Smooth muscle cell (in vitro differentiated cells): ENCODE measurements around the gene ZNF14. TPM values are rescaled to one million over a fixed set of nuclear protein-coding genes. Genes with fewer than 3 reads are reported as not detected.

Experiments
- DNase-seq: peaks from one replicate; lab custom pipeline; 2025; ENCODE audit not compliant: unreplicated experiment; lab: John Stamatoyannopoulos, UW
- H2AFZ ChIP-seq: fragments of 200-600 bp; sonication (generic); 2 replicates; pipeline ENCODE4 v1.6.0; 2016; ENCODE audit warnings: antibody characterized with exemption, low read depth, mild to moderate bottlenecking
- H3F3A ChIP-seq: fragments of 200-600 bp; sonication (generic); 2 replicates; pipeline ENCODE4 v1.6.0; 2017; ENCODE audit warnings: antibody characterized with exemption, low read depth
- H3K27ac ChIP-seq: fragments of 200-600 bp; sonication (generic); 2 replicates; pipeline ENCODE4 v1.5.1; 2016; ENCODE audit warnings: low read depth, mild to moderate bottlenecking
- H3K27me3 ChIP-seq: fragments of 200-600 bp; sonication (generic); 2 replicates; pipeline ENCODE4 v1.6.1; 2016; ENCODE audit warnings: low read depth, mild to moderate bottlenecking
- H3K36me3 ChIP-seq: fragments of 200-600 bp; sonication (generic); 2 replicates; pipeline ENCODE4 v1.5.1; 2016; ENCODE audit warnings: low read depth
- H3K4me1 ChIP-seq: fragments of 200-600 bp; sonication (generic); 2 replicates; pipeline ENCODE4 v1.5.1; 2016; ENCODE audit warnings: low read depth
- H3K4me2 ChIP-seq: fragments of 200-600 bp; sonication (generic); 2 replicates; pipeline ENCODE4 v1.6.0; 2016; ENCODE audit warnings: mild to moderate bottlenecking
- H3K4me3 ChIP-seq: fragments of 200-600 bp; sonication (generic); 2 replicates; pipeline ENCODE4 v1.5.1; 2016; ENCODE audit warnings: mild to moderate bottlenecking
- H3K79me2 ChIP-seq: fragments of 200-600 bp; sonication (generic); 2 replicates; pipeline ENCODE4 v1.6.0; 2016; ENCODE audit warnings: low read depth, mild to moderate bottlenecking
- H3K9ac ChIP-seq: fragments of 200-600 bp; sonication (generic); 2 replicates; pipeline ENCODE4 v1.6.0; 2016; ENCODE audit warnings: low read depth
- H3K9me3 ChIP-seq: fragments of 200-600 bp; sonication (generic); replicated peaks from 2 replicates; pipeline ENCODE4 v1.5.1; 2016; ENCODE audit warnings: low read depth
- H4K20me1 ChIP-seq: fragments of 200-600 bp; sonication (generic); 2 replicates; pipeline ENCODE4 v1.6.0; 2016; ENCODE audit warnings: low read depth
- CTCF ChIP-seq: fragments of 200-600 bp; sonication (generic); IDR thresholded peaks from 2 replicates; pipeline ENCODE4 v1.5.1; 2017; ENCODE audit warnings: borderline replicate concordance, mild to moderate bottlenecking, antibody characterized with exemption; ENCODE audit not compliant: insufficient read depth, poor library complexity, severe bottlenecking
- WGBS: methylation state at CpG from one replicate; pipeline ENCODE4 v1.1.7; 2016; ENCODE audit warnings: low lambda C conversion rate; 5-methylcytosine and 5-hydroxymethylcytosine counted together
- polyA plus RNA-seq: library from polyadenylated mRNA; unstranded; fragments of >200 nt; fragmentation: Nextera tagmentation; extraction: Ambion mirVana; gene quantifications from 2 replicates; pipeline ENCODE4 v1.2.1, GENCODE V29; 2016
- total RNA-seq: library from RNA; depleted of rRNA; stranded (reverse); fragments of >200 nt; gene quantifications from 2 replicates; pipeline ENCODE4 v1.2.3, GENCODE V29; 2014

The ZNF14 gene
- total and polyA plus RNA-seq, 2 experiments from 2014 or later: 1.2 to 3.8 TPM

DNA sequence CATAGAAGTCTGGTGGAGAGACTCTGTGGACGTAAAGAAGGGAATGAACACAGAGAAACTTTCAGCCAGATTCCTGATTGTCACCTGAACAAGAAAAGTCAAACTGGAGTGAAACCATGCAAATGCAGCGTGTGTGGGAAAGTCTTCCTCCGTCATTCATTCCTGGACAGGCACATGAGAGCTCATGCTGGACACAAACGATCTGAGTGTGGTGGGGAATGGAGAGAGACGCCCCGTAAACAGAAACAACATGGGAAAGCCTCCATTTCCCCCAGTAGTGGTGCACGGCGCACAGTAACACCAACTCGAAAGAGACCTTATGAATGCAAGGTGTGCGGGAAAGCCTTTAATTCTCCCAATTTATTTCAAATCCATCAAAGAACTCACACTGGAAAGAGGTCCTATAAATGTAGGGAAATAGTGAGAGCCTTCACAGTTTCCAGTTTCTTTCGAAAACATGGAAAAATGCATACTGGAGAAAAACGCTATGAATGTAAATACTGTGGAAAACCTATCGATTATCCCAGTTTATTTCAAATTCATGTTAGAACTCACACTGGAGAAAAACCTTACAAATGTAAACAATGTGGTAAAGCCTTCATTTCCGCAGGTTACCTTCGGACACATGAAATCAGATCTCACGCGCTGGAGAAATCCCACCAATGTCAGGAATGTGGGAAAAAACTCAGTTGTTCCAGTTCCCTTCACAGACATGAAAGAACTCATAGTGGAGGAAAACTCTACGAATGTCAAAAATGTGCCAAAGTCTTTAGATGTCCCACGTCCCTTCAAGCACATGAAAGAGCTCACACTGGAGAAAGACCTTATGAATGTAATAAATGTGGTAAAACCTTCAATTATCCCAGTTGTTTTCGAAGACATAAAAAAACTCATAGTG lies 53.5 kb downstream of the ZNF14 start:
- DNase-seq: no peak
- Histone ChIP-seq H3K4me2 (no peak overlapping the region), H3K4me3 (no peak overlapping the region), H3K79me2 (peaks cover 4% of the 10 kb centered on the region), H4K20me1 (no peaks in the 10 kb centered on the region), H3K9ac (no peak overlapping the region), H2AFZ (no peak overlapping the region), H3K27me3 (no peaks in the 10 kb centered on the region), H3F3A (no peaks in the 10 kb centered on the region), H3K36me3 (peaks cover 30% of the 10 kb centered on the region), H3K4me1 (no peaks in the 10 kb centered on the region), H3K9me3 (peaks cover 20% of the 10 kb centered on the region), H3K27ac (no peak overlapping the region)
- WGBS: 99% methylated on average over 20 of the region's 20 CpGs
- no peak for TF ChIP-seq CTCF

GRCh38 chr19:19677579-19677978 lies 55.3 kb downstream of the ZNF14 start:
- Histone ChIP-seq H3F3A (no peaks in the 10 kb centered on the region), H3K4me3 (no peak overlapping the region), H3K4me1 (no peaks in the 10 kb centered on the region), H3K79me2 (peaks cover 8% of the 10 kb centered on the region), H3K9me3 (peaks cover 20% of the 10 kb centered on the region), H3K27ac (no peak overlapping the region), H3K4me2 (no peak overlapping the region), H2AFZ (no peak overlapping the region), H3K27me3 (no peaks in the 10 kb centered on the region), H3K36me3 (peaks cover 30% of the 10 kb centered on the region), H3K9ac (no peak overlapping the region), H4K20me1 (no peaks in the 10 kb centered on the region)
- no peak for DNase-seq
- 92% methylated on average over 7 of the region's 7 CpGs for WGBS
- TF ChIP-seq CTCF: no peak

DNA sequence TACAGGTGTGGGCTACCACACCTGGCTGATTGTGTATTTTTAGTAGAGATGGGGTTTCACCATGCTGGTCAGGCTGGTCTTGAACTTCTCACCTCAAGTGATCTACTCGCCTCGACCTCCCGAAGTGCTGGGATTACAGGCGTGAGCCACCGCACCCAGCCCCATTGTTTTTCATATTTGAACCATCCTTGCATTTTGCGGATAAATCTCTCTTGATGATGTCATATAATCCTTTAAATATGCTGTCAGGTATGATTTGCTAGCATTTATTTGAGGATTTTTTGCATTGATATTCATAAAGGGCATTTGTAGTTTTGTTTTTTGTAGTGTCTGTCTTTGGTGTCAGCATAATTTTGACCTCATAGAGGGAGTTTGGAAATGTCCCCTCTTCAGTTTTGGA lies 58.6 kb downstream of the ZNF14 start:
- peaks cover 7% of the 10 kb centered on the region for H3K9me3 ChIP-seq
- 100% methylated on average over 6 of the region's 6 CpGs for WGBS

More for the DNA sequence above, 58.6 kb downstream of the ZNF14 start:
- TF ChIP-seq CTCF: no peak
- no peak overlapping the region for H3K9ac ChIP-seq
- H3K4me3 ChIP-seq: no peak overlapping the region
- H3K79me2 ChIP-seq: peaks cover 13% of the 10 kb centered on the region
- no peaks in the 10 kb centered on the region for H3F3A ChIP-seq
- H3K4me1 ChIP-seq: peaks cover 7% of the 10 kb centered on the region
- H3K4me2 ChIP-seq: no peak overlapping the region
- no peaks in the 10 kb centered on the region for H4K20me1 ChIP-seq
- no peak for DNase-seq
- no peak overlapping the region for H2AFZ ChIP-seq
- no peak overlapping the region for H3K27ac ChIP-seq
- H3K36me3 ChIP-seq: peaks cover 14% of the 10 kb centered on the region
- no peaks in the 10 kb centered on the region for H3K27me3 ChIP-seq
